ENCODE results near the gene SLMAP.

Gene SLMAP

DNA sequence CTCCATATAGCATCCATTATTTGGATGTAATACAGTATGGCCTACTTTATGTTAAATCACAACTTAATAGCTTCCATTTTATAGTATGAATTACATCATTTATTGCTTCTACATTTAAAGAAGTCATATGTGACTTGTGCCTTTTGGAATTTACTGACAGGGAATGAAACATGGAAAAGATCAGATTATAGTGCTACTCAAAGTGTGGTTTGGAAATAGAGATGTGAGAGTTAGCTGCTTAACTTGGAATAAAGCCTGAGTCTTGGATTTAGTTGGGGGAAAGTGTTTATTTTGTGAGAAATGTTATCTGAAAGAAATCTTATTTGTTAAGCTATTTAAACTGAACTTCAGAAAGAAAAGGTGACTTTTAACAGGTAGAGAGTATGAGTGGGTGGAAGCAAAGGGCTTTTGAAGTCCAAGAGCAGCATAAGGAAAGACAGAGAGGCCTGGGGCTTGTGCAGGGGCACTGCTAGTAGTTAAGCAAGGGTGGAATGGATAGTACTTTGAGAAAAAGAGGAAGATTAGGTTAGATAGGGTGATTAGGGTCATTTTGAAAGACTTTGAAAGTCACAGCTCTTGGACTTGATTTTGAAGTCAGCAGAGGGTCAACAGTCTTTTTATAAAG, 60.5 kb downstream of the SLMAP start:
- Histone ChIP-seq H3K9ac (ENCODE audit: low read depth, low read length) (no peak overlapping the region), H3K27me3 (ENCODE audit: control insufficient read depth, insufficient read depth, low read length) (no peaks in the 10 kb centered on the region), H3K4me3 (ENCODE audit: low read length) (no peak overlapping the region), H3K4me1 (ENCODE audit: control insufficient read depth, insufficient read depth, low read length) (peaks cover 10% of the 10 kb centered on the region), H3K36me3 (ENCODE audit: insufficient read depth, low read length) (no peaks in the 10 kb centered on the region), H3K9me3 (replicated peaks; ENCODE audit: low read length) (no peaks in the 10 kb centered on the region), H3K4me2 (ENCODE audit: low read length) (no peak overlapping the region)

GRCh38 chr3:57818772-57819171, 62.7 kb downstream of the SLMAP start:
- H3K36me3 ChIP-seq (ENCODE audit: insufficient read depth, low read length): no peaks in the 10 kb centered on the region
- H3K9ac ChIP-seq (ENCODE audit: low read depth, low read length): no peak overlapping the region
- H3K4me3 ChIP-seq (ENCODE audit: low read length): no peak overlapping the region
- H3K27me3 ChIP-seq (ENCODE audit: control insufficient read depth, insufficient read depth, low read length): no peaks in the 10 kb centered on the region
- peaks cover 10% of the 10 kb centered on the region for H3K4me1 ChIP-seq (ENCODE audit: control insufficient read depth, insufficient read depth, low read length)
- no peak overlapping the region for H3K4me2 ChIP-seq (ENCODE audit: low read length)
- H3K9me3 ChIP-seq (replicated peaks; ENCODE audit: low read length): no peaks in the 10 kb centered on the region

DNA sequence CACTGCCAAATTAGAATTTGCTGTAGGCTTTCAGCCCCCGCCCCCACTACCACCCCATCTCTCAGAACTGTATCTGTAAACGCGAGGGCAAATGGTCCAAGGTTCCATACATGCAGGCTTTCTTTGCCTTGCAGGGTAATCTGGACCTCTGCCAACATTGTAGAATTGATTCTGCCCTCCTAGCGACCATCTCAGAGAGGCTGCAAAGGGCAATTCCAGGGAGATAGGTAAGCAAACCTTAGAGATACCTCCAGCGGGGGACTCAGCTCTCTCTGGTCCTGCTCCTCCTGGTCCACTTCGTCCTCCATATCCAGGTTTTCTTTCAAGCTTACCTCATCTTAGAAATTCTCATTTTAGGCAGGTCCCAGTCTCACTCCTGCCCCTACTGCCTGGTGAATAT, 64.4 kb downstream of the SLMAP start:
- Histone ChIP-seq H3K9me3 (replicated peaks; ENCODE audit: low read length) (no peaks in the 10 kb centered on the region), H3K9ac (ENCODE audit: low read depth, low read length) (no peak overlapping the region), H3K4me1 (ENCODE audit: control insufficient read depth, insufficient read depth, low read length) (peaks cover 10% of the 10 kb centered on the region), H3K4me3 (ENCODE audit: low read length) (no peak overlapping the region), H3K27me3 (ENCODE audit: control insufficient read depth, insufficient read depth, low read length) (no peaks in the 10 kb centered on the region), H3K36me3 (ENCODE audit: insufficient read depth, low read length) (no peaks in the 10 kb centered on the region), H3K4me2 (ENCODE audit: low read length) (no peak overlapping the region)

GRCh38 chr3:57821765-57822164, 65.7 kb downstream of the SLMAP start:
- Histone ChIP-seq H3K4me1 (ENCODE audit: control insufficient read depth, insufficient read depth, low read length) (peaks cover 3% of the 10 kb centered on the region), H3K9ac (ENCODE audit: low read depth, low read length) (no peak overlapping the region), H3K27me3 (ENCODE audit: control insufficient read depth, insufficient read depth, low read length) (no peaks in the 10 kb centered on the region), H3K36me3 (ENCODE audit: insufficient read depth, low read length) (no peaks in the 10 kb centered on the region), H3K4me2 (ENCODE audit: low read length) (no peak overlapping the region), H3K4me3 (ENCODE audit: low read length) (no peak overlapping the region), H3K9me3 (replicated peaks; ENCODE audit: low read length) (no peaks in the 10 kb centered on the region)

- H3K4me1 ChIP-seq (ENCODE audit: control insufficient read depth, insufficient read depth, low read length): peaks cover 2% of the 10 kb centered on the region
- H3K9me3 ChIP-seq (replicated peaks; ENCODE audit: low read length): no peaks in the 10 kb centered on the region
- H3K4me2 ChIP-seq (ENCODE audit: low read length): no peak overlapping the region
- H3K4me3 ChIP-seq (ENCODE audit: low read length): no peak overlapping the region
- no peak overlapping the region for H3K9ac ChIP-seq (ENCODE audit: low read depth, low read length)
- H3K27me3 ChIP-seq (ENCODE audit: control insufficient read depth, insufficient read depth, low read length): no peaks in the 10 kb centered on the region
- no peaks in the 10 kb centered on the region for H3K36me3 ChIP-seq (ENCODE audit: insufficient read depth, low read length)
Measured at GRCh38 chr3:57822686-57823085, 66.6 kb downstream of the SLMAP start.

DNA sequence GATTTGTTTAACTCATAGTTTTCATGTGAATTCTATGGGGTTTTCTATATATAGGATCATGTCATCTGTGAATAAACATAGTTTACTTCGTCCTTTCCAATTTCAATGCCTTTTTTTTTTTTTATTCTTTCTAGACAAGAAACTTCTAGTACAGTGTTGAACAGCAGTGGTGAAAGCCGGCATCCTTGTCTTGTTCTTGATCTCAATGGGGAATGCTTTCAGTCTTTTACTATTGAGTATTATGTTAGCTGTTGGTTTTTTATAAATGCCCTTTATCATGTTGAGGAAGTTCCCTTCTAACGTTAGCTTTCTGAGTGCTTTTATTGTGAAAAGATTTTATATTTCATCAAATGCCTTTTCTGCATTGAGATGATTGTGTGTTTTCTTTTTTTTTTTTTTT, 69.0 kb downstream of the SLMAP start:
- Histone ChIP-seq H3K4me3 (ENCODE audit: low read length) (no peak overlapping the region), H3K27me3 (ENCODE audit: control insufficient read depth, insufficient read depth, low read length) (no peaks in the 10 kb centered on the region), H3K36me3 (ENCODE audit: insufficient read depth, low read length) (no peaks in the 10 kb centered on the region), H3K9ac (ENCODE audit: low read depth, low read length) (no peak overlapping the region), H3K9me3 (replicated peaks; ENCODE audit: low read length) (no peaks in the 10 kb centered on the region), H3K4me1 (ENCODE audit: control insufficient read depth, insufficient read depth, low read length) (peaks cover 2% of the 10 kb centered on the region), H3K4me2 (ENCODE audit: low read length) (no peak overlapping the region)

DNA sequence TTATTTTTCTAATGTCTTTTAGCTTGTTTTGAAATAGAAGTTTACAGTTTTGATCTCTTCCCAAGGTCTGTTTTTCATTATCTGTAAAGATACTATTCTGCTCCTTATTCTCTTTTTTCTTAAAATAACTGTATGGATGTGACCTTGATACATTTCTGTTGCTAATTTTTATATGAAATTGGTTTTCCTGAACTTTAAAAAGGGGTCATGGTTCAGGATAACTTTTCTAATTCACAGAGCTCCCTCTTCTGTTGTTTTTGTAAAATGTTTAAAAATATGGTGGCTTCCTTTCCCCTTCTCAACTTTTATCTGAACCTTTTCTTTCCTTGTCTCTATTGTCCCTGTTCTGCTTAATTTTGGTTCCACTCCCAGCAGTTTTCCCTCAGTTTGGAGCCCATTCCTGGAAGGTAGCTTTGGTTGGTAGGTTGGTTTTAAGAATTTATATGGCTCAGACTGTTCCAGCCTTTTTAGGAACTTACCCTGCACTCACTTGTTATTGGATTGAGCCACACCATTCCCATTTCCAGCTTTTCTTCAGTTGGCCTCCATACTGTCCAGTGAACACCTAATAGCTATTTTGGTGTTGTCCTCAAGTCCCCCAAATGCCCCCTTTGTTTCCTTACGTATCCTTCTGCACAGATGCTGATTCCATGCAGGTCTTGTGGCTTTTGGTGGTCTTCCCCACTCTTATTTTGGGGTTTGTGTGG, 70.3 kb downstream of the SLMAP start:
- Histone ChIP-seq H3K9me3 (replicated peaks; ENCODE audit: low read length) (no peaks in the 10 kb centered on the region), H3K9ac (ENCODE audit: low read depth, low read length) (no peak overlapping the region), H3K4me1 (ENCODE audit: control insufficient read depth, insufficient read depth, low read length) (peaks cover 2% of the 10 kb centered on the region), H3K27me3 (ENCODE audit: control insufficient read depth, insufficient read depth, low read length) (no peaks in the 10 kb centered on the region), H3K4me2 (ENCODE audit: low read length) (no peak overlapping the region), H3K36me3 (ENCODE audit: insufficient read depth, low read length) (no peaks in the 10 kb centered on the region), H3K4me3 (ENCODE audit: low read length) (no peak overlapping the region)

- no peak overlapping the region for H3K4me3 ChIP-seq (ENCODE audit: low read length)
- no peak overlapping the region for H3K4me2 ChIP-seq (ENCODE audit: low read length)
- no peaks in the 10 kb centered on the region for H3K27me3 ChIP-seq (ENCODE audit: control insufficient read depth, insufficient read depth, low read length)
- peaks cover 5% of the 10 kb centered on the region for H3K36me3 ChIP-seq (ENCODE audit: insufficient read depth, low read length)
- H3K4me1 ChIP-seq (ENCODE audit: control insufficient read depth, insufficient read depth, low read length): peaks cover 2% of the 10 kb centered on the region
- H3K9me3 ChIP-seq (replicated peaks; ENCODE audit: low read length): no peaks in the 10 kb centered on the region
- no peak overlapping the region for H3K9ac ChIP-seq (ENCODE audit: low read depth, low read length)
Measured at GRCh38 chr3:57826952-57827723, 71.0 kb downstream of the SLMAP start.

DNA sequence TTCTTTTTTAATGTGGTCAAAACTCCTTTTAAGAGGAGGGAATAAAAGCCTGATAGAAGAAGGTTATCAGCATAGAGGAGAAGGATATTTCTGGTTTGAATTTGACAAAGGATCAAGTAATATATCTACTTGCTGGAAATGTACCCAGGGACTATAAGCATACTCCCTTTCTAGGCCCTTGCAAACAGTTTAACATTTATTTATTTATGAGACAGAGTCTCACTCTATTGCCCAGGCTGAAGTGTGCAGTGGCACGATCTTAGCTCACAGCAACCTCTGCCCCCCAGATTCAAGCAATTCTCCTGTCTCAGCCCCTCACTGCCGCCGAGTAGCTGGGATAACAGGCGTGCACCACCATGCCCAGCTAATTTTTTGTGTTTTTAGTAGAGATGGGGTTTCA, 71.6 kb downstream of the SLMAP start:
- no peak overlapping the region for H3K9ac ChIP-seq (ENCODE audit: low read depth, low read length)
- H3K4me2 ChIP-seq (ENCODE audit: low read length): no peak overlapping the region
- H3K36me3 ChIP-seq (ENCODE audit: insufficient read depth, low read length): peaks cover 5% of the 10 kb centered on the region
- no peak overlapping the region for H3K4me3 ChIP-seq (ENCODE audit: low read length)
- H3K4me1 ChIP-seq (ENCODE audit: control insufficient read depth, insufficient read depth, low read length): peaks cover 2% of the 10 kb centered on the region
- H3K27me3 ChIP-seq (ENCODE audit: control insufficient read depth, insufficient read depth, low read length): no peaks in the 10 kb centered on the region
- H3K9me3 ChIP-seq (replicated peaks; ENCODE audit: low read length): no peaks in the 10 kb centered on the region

DNA sequence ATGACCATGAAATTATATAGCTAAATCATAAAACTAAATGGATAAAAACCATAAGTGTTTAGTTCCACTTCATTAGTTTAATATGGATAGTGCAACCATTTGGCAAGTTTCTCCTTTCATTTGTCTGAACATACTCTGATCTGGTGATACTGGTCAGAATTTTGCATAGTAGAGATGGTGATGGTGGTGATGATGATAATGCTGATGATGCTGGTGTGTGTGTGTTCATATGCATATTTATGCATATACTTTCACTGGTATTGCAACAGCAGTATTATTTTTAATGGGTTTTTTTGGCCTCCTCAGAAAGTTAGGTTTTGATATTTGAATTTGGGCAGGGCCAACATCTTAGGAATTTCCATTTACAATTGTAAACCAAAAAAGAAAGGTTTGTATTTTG, 76.4 kb downstream of the SLMAP start:
- H3K4me3 ChIP-seq (ENCODE audit: low read length): no peak overlapping the region
- no peaks in the 10 kb centered on the region for H3K4me1 ChIP-seq (ENCODE audit: control insufficient read depth, insufficient read depth, low read length)
- no peak overlapping the region for H3K4me2 ChIP-seq (ENCODE audit: low read length)
- peaks cover 5% of the 10 kb centered on the region for H3K36me3 ChIP-seq (ENCODE audit: insufficient read depth, low read length)
- H3K9ac ChIP-seq (ENCODE audit: low read depth, low read length): no peak overlapping the region
- no peaks in the 10 kb centered on the region for H3K9me3 ChIP-seq (replicated peaks; ENCODE audit: low read length)
- H3K27me3 ChIP-seq (ENCODE audit: control insufficient read depth, insufficient read depth, low read length): no peaks in the 10 kb centered on the region

DNA sequence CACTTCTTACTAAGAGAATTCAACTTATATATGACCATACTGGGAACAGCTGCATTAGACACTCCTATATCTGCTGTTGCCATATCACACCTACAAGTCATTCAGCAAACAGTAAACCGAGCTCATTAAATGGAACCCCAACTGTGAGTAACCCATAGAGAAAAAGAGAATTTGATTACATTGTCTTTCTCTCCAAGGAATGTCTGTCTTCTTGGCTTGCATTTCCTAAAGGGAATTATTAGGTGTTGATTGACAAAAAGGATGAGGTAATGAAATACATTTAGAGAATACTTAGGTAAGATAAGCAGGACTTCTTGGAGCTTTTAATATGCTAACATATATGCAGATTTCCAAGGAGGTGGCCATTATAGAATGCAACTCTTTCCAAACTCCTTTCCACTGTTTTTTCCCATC, 76.8 kb downstream of the SLMAP start:
- H3K9me3 ChIP-seq (replicated peaks; ENCODE audit: low read length): no peaks in the 10 kb centered on the region
- no peak overlapping the region for H3K9ac ChIP-seq (ENCODE audit: low read depth, low read length)
- H3K27me3 ChIP-seq (ENCODE audit: control insufficient read depth, insufficient read depth, low read length): no peaks in the 10 kb centered on the region
- no peak overlapping the region for H3K4me2 ChIP-seq (ENCODE audit: low read length)
- peaks cover 5% of the 10 kb centered on the region for H3K36me3 ChIP-seq (ENCODE audit: insufficient read depth, low read length)
- H3K4me1 ChIP-seq (ENCODE audit: control insufficient read depth, insufficient read depth, low read length): no peaks in the 10 kb centered on the region
- H3K4me3 ChIP-seq (ENCODE audit: low read length): no peak overlapping the region

Measured in skeletal muscle satellite cell (primary cell).